ENCODE measurements around the gene GAPDH.

GRCh38 chr12:6527711-6528110 is 6.6 kb upstream of the GAPDH start:
- TF ChIP-seq EZH2phosphoT487 (IDR thresholded peaks at IDR 0.05), result no peak
- no peak for TF ChIP-seq CTCF (IDR thresholded peaks at IDR 0.05)
- no peak for TF ChIP-seq EZH2 (IDR thresholded peaks at IDR 0.05)
